Left ventricle myocardium inferior (tissue), 1 donor: ENCODE data around the gene C19orf81. TPM values are rescaled to one million over a fixed set of nuclear protein-coding genes. Genes with fewer than 3 reads are reported as not detected.

ENCODE experiments used
- DNase-seq: peaks from one replicate; pipeline ENCODE4 v3.0.0-alpha.2; 2020
- H3K27ac ChIP-seq: fragments of 200-600 bp; replicated peaks from 2 replicates; pipeline ENCODE4 v1.8.0; 2021
- H3K27me3 ChIP-seq: fragments of 200-600 bp; 2 replicates; pipeline ENCODE4 v1.8.0; 2021; ENCODE audit warnings: low read depth
- H3K36me3 ChIP-seq: fragments of 200-600 bp; 2 replicates; pipeline ENCODE4 v1.8.0; 2021
- H3K4me1 ChIP-seq: fragments of 200-600 bp; 2 replicates; pipeline ENCODE4 v1.8.0; 2021
- H3K4me3 ChIP-seq: fragments of 200-600 bp; 2 replicates; pipeline ENCODE4 v1.8.0; 2021; ENCODE audit warnings: mild to moderate bottlenecking, moderate library complexity
- H3K9me3 ChIP-seq: fragments of 200-600 bp; replicated peaks from 2 replicates; pipeline ENCODE4 v1.8.0; 2021
- intact Hi-C: fragments of 100-400 bp; cut with micrococcal nuclease; formaldehyde crosslinking; loops from one replicate; pipeline ENCODE4 v1.11.0; 2022
- total RNA-seq: library from RNA; stranded (reverse); fragmentation: NEBNext Ultra II Directional; extraction: Animal tissue kit (Norgen Biotek cat#: 25700); gene quantifications from one replicate; pipeline ENCODE4 v1.2.1, GENCODE V29; 2021
- TF ChIP-seq, protein P1 (sequence below): fragments of 200-600 bp; IDR thresholded peaks from 2 replicates; pipeline ENCODE4 v1.8.0; 2021; ENCODE audit warnings: antibody characterized with exemption, mild to moderate bottlenecking, borderline replicate concordance
- donor health status: DM: no; HTN: yes; CAD: no; lungs with severe emphysema.

The C19orf81 gene
- total RNA-seq, 1 donor from 2014 or later = 3.6 TPM

DNA sequence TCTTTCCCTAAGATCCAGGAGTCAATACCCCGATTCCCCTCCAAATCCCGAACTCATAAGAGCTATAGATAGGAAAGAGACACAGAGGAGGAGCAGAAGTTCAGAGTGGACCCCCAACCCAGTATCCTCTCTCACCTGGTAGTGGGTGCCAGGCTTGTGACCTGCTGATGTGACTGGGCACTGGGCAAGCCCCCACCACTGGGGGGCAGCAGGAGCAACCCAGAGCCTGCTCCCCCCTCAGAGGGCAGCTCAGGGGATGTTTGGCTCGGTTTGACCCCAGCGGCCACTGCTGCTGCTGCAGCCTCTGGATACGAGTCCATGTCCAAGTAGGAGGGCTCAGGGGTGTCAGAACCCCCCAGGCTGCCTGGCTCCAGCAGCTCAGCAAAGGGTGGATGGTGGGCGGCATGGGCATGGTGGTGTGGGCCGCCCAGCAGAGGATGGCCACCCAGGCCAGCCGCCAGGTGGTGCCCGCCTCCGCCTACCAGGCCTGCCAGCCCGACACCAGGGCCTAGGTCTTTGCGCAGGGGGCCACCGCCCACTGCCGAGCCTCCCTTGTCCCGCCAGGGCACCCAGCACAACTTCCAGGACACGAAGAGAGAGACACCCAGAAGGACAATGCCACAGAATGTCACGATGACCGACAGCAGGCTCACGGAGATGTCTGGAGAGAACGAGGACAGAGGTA lies 17.0 kb upstream of the C19orf81 start:
- DNase-seq = no peak
- no peaks in the 10 kb centered on the region for H3K4me1 ChIP-seq
- peaks cover 70% of the 10 kb centered on the region for H3K27me3 ChIP-seq
- intact Hi-C loops = no loop called here
- TF ChIP-seq, protein P1, sequence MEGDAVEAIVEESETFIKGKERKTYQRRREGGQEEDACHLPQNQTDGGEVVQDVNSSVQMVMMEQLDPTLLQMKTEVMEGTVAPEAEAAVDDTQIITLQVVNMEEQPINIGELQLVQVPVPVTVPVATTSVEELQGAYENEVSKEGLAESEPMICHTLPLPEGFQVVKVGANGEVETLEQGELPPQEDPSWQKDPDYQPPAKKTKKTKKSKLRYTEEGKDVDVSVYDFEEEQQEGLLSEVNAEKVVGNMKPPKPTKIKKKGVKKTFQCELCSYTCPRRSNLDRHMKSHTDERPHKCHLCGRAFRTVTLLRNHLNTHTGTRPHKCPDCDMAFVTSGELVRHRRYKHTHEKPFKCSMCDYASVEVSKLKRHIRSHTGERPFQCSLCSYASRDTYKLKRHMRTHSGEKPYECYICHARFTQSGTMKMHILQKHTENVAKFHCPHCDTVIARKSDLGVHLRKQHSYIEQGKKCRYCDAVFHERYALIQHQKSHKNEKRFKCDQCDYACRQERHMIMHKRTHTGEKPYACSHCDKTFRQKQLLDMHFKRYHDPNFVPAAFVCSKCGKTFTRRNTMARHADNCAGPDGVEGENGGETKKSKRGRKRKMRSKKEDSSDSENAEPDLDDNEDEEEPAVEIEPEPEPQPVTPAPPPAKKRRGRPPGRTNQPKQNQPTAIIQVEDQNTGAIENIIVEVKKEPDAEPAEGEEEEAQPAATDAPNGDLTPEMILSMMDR = no peak
- H3K4me3 ChIP-seq = no peak overlapping the region
- peaks cover 7% of the 10 kb centered on the region for H3K36me3 ChIP-seq
- H3K27ac ChIP-seq = no peak overlapping the region
- peaks cover 33% of the 10 kb centered on the region for H3K9me3 ChIP-seq

DNA sequence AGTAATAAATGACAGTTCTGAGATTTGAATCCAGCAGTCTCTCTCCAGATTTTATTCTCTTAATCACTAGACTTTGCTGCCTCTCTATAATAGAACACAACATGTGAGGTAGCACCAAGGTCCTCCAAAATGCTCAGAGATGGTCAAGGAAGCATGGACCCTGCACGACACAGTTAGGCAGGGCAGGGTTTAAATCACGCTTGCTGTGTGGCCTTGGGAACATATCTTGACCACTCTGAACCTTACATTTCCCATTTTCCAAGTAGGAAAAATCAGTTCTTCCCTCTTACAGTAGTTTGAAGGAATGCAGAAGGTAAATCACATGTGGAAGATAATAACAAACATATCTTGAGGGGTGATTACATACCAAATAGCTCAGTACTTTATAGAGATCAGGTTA lies 15.9 kb upstream of the C19orf81 start:
- TF ChIP-seq, protein P1 = no peak
- H3K36me3 ChIP-seq = peaks cover 7% of the 10 kb centered on the region
- H3K27ac ChIP-seq = no peak overlapping the region
- DNase-seq = no peak
- peaks cover 33% of the 10 kb centered on the region for H3K9me3 ChIP-seq
- peaks cover 70% of the 10 kb centered on the region for H3K27me3 ChIP-seq
- intact Hi-C loops = no loop called here
- no peak overlapping the region for H3K4me3 ChIP-seq
- no peaks in the 10 kb centered on the region for H3K4me1 ChIP-seq

DNA sequence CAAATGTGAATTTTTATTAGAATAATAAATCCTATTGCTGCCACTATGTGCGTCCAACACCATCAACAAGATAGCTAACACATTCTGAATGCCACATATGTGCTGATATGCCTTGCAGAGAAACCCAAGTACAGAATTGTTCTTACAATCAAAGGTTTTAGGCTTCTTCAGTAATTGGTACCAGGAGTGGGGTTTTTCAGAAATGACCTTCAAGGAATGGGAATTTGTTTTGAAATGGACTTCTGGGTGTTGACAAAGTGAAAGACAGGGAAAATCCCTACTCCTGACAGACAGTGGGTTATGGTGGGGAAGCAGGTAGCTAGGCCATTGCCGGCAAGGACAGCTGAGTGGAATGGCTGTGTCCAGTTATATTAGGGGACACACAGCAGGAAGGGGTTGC lies 15.3 kb upstream of the C19orf81 start:
- DNase-seq = no peak
- intact Hi-C loops = no loop called here
- TF ChIP-seq, protein P1 = no peak
- H3K36me3 ChIP-seq = peaks cover 7% of the 10 kb centered on the region
- peaks cover 2% of the 10 kb centered on the region for H3K4me1 ChIP-seq
- no peak overlapping the region for H3K4me3 ChIP-seq
- H3K9me3 ChIP-seq = peaks cover 33% of the 10 kb centered on the region
- H3K27ac ChIP-seq = no peak overlapping the region
- H3K27me3 ChIP-seq = peaks cover 73% of the 10 kb centered on the region

DNA sequence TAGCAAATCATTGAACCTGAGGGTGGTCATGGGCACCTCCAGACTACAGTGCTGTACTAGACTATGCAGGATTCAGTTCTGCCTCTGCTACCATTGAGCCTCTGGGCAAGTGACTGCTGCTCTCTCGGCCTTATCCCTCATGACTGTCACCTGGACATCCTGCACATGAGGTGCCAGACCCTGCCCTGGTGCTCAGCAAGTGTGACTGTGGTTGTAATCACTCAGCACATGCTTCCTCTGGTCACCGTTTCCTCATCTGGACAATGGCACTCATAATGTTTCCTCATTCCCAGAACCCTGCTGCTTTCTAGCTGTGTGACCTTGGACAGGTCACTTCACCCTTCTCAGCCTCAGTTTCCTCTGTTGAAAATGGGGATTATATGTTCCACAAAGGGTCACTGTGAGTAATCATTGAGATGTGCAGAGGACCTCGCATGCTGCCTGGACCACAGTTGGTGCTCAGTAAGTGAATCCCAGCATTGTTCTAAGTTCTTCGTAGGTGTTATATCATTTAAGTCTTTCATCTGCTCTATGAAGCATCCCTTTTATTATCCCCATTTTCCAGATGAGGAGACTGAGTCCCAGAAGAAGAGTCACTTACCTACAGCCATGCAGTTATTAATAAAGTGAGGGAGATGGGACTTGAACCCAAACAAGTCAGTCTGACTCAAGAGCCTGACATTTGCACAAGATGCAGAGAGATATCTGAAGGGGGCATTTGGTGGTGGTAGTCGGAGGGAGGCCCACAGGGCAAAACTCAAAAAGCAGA lies 12.7 kb upstream of the C19orf81 start:
- peaks cover 33% of the 10 kb centered on the region for H3K9me3 ChIP-seq
- peaks cover 7% of the 10 kb centered on the region for H3K36me3 ChIP-seq
- TF ChIP-seq, protein P1 = no peak
- intact Hi-C loops = no loop called here
- H3K4me1 ChIP-seq = peaks cover 9% of the 10 kb centered on the region
- no peak overlapping the region for H3K27ac ChIP-seq
- H3K4me3 ChIP-seq = no peak overlapping the region
- peaks cover 81% of the 10 kb centered on the region for H3K27me3 ChIP-seq
- DNase-seq = no peak

DNA sequence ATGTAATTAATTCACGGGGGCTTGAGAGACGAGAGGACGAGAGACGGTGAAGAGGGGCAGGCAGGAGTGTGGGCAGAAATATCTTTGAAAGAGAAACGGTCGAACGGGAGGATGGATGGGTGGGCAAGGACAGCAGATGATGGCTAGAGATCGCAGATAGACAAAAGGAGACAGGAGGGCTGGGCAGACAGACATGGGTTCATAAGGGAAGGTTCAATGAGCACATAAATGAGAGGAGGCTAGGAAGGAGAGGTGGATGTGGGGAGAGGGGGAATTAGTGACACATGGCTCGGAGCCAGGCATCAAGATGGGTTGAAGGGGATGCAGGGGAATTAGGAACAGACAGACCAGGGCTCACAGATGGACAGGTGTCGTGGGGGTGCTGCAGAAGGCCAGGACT lies 10.6 kb upstream of the C19orf81 start:
- no peak for DNase-seq
- peaks cover 21% of the 10 kb centered on the region for H3K9me3 ChIP-seq
- H3K36me3 ChIP-seq = peaks cover 6% of the 10 kb centered on the region
- intact Hi-C loops = no loop called here
- H3K27ac ChIP-seq = no peak overlapping the region
- TF ChIP-seq, protein P1 = no peak
- H3K27me3 ChIP-seq = peaks cover 89% of the 10 kb centered on the region
- peaks cover 9% of the 10 kb centered on the region for H3K4me1 ChIP-seq
- peak overlapping the region; percentile 70 for H3K4me3 ChIP-seq
